C4-2B (cell line): ENCODE results near the gene PRDX2.

Source experiments
- ZFX ChIP-seq: fragments of 450-650 bp; IDR thresholded peaks from 2 replicates; pipeline ENCODE4 v1.6.1; 2017
- TF ChIP-seq, protein P1 (sequence below): fragments of 450-650 bp; conservative IDR thresholded peaks from 2 replicates; pipeline ENCODE4 v1.5.1; 2017; ENCODE audit warnings: mild to moderate bottlenecking

DNA sequence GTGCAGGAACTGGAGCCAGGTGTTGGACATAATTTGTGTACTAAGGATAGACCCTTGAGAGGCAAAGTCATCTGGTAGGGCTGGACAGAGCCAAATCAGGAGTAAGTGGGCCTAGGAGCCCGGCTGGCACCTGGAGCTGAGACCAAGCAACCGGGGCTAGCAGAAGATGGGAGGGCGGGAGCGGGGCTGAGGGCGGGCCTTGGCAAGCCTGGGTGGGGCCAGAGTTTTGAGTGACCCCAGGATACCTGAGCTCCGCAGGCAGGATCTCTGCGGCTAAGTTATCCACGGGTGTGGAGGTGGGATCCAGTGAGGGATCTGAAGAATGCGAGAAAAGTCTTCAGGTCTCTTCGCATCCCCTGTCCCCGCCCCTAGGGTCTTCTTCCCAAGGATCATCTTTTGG, 34.5 kb downstream of the PRDX2 start:
- TF ChIP-seq, protein P1, sequence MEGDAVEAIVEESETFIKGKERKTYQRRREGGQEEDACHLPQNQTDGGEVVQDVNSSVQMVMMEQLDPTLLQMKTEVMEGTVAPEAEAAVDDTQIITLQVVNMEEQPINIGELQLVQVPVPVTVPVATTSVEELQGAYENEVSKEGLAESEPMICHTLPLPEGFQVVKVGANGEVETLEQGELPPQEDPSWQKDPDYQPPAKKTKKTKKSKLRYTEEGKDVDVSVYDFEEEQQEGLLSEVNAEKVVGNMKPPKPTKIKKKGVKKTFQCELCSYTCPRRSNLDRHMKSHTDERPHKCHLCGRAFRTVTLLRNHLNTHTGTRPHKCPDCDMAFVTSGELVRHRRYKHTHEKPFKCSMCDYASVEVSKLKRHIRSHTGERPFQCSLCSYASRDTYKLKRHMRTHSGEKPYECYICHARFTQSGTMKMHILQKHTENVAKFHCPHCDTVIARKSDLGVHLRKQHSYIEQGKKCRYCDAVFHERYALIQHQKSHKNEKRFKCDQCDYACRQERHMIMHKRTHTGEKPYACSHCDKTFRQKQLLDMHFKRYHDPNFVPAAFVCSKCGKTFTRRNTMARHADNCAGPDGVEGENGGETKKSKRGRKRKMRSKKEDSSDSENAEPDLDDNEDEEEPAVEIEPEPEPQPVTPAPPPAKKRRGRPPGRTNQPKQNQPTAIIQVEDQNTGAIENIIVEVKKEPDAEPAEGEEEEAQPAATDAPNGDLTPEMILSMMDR = no peak
- no peak for TF ChIP-seq ZFX
